AG08396 (cell line): ENCODE results near the gene CELA3A.

Experiments
- DNase-seq: peaks from one replicate; pipeline ENCODE4 v3.0.0; 2012; ENCODE audit warnings: low spot score, mixed read lengths

Gene CELA3A

GRCh38 chr1:22050330-22050729 lies 48.9 kb downstream of the CELA3A start:
- DNase-seq, result no peak

GRCh38 chr1:22051607-22052114 lies 50.2 kb downstream of the CELA3A start:
- no peak for DNase-seq

GRCh38 chr1:22052115-22053016 lies 50.9 kb downstream of the CELA3A start, which contains the start of gene CDC42:
Gene CDC42 (plus strand): TSS chr1:22052709. CDS start chr1:22078479, 25,770 bp downstream.
- peak; percentile 97 for DNase-seq

GRCh38 chr1:22053017-22053860 lies 51.8 kb downstream of the CELA3A start:
- peak; percentile 79 for DNase-seq

GRCh38 chr1:22053861-22054770 lies 52.7 kb downstream of the CELA3A start:
- DNase-seq, result no peak

- no peak for DNase-seq
Observed at GRCh38 chr1:22055463-22055862, 54.0 kb downstream of the CELA3A start.

GRCh38 chr1:22056043-22056442 lies 54.6 kb downstream of the CELA3A start:
- DNase-seq, result no peak

- no peak for DNase-seq
Observed at GRCh38 chr1:22056936-22057335, 55.5 kb downstream of the CELA3A start.

GRCh38 chr1:22057861-22058260 lies 56.4 kb downstream of the CELA3A start:
- no peak for DNase-seq
